ENCODE data around the gene RHOG.

Gene RHOG

GRCh38 chr11:3879967-3880542 is 39.3 kb upstream of the RHOG start:
- H3K4me3 ChIP-seq (ENCODE audit: low read length): no peak overlapping the region
- TF ChIP-seq CTCF (conservative IDR thresholded peaks at IDR 0.05; ENCODE audit: low read depth, low read length): no peak
- no peak for DNase-seq (ENCODE audit: low read depth)

- TF ChIP-seq CTCF (conservative IDR thresholded peaks at IDR 0.05; ENCODE audit: low read depth, low read length): no peak
- no peak overlapping the region for H3K4me3 ChIP-seq (ENCODE audit: low read length)
Observed at GRCh38 chr11:3879216-3879966, 38.6 kb upstream of the RHOG start.

GRCh38 chr11:3878258-3878584 is 37.5 kb upstream of the RHOG start:
- no peak for DNase-seq (ENCODE audit: low read depth)
- no peak for TF ChIP-seq CTCF (conservative IDR thresholded peaks at IDR 0.05; ENCODE audit: low read depth, low read length)
- no peak overlapping the region for H3K4me3 ChIP-seq (ENCODE audit: low read length)

More at GRCh38 chr11:3879216-3879966, 38.6 kb upstream of the RHOG start:
- no peak for DNase-seq (ENCODE audit: low read depth)

GRCh38 chr11:3877364-3878257 is 36.9 kb upstream of the RHOG start:
- TF ChIP-seq CTCF (conservative IDR thresholded peaks at IDR 0.05; ENCODE audit: low read depth, low read length): no peak
- DNase-seq (ENCODE audit: low read depth): no peak
- H3K4me3 ChIP-seq (ENCODE audit: low read length): no peak overlapping the region

- H3K4me3 ChIP-seq (ENCODE audit: low read length): no peak overlapping the region
- DNase-seq (ENCODE audit: low read depth): no peak
- TF ChIP-seq CTCF (conservative IDR thresholded peaks at IDR 0.05; ENCODE audit: low read depth, low read length): no peak
Observed at GRCh38 chr11:3876613-3877012, 35.9 kb upstream of the RHOG start.

GRCh38 chr11:3873712-3874349 is 33.1 kb upstream of the RHOG start:
- H3K4me3 ChIP-seq (ENCODE audit: low read length): no peak overlapping the region
- TF ChIP-seq CTCF (conservative IDR thresholded peaks at IDR 0.05; ENCODE audit: low read depth, low read length): no peak
- DNase-seq (ENCODE audit: low read depth): no peak
